Limb (tissue), 2 donors: ENCODE measurements around the gene ZSWIM8.
"Not testable (repeated sequence)": the region's sequence is repeated elsewhere in the genome, so short reads cannot be mapped to it uniquely, and the experiment has no call there.

Source experiments
- DNase-seq, 2 donors: peaks; one replicate each; pipeline ENCODE4 v3.0.0-alpha.2; 2016; ENCODE audit errors: extremely low spot score in 2 of 2

The ZSWIM8 gene

GRCh38 chr10:73795491-73795890 lies 10.1 kb downstream of the ZSWIM8 start:
- not testable (repeated sequence) for DNase-seq

DNA sequence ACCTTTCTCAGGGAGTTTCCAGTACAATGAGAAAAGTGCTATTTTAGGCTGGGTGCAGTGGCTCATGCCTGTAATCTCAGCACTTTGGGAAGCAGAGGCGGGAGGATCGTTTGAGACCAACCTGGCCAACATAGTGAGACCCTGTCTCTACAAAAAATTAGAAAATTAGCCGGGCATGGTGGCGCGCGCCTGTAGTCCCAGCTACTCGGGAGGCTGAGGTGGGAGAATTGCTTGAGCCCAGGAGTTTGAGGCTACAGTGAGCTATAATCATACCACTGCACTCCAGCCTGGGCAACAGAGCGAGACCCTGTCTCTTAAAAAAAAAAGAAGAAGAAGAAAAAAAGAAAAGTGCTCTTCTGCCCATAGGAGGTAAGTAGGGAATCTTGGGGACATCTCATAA lies 10.6 kb downstream of the ZSWIM8 start:
- not testable (repeated sequence) for DNase-seq

GRCh38 chr10:73796766-73797165 lies 11.4 kb downstream of the ZSWIM8 start:
- no peak for DNase-seq

GRCh38 chr10:73797324-73798025 lies 12.1 kb downstream of the ZSWIM8 start:
- no peak for DNase-seq

DNA sequence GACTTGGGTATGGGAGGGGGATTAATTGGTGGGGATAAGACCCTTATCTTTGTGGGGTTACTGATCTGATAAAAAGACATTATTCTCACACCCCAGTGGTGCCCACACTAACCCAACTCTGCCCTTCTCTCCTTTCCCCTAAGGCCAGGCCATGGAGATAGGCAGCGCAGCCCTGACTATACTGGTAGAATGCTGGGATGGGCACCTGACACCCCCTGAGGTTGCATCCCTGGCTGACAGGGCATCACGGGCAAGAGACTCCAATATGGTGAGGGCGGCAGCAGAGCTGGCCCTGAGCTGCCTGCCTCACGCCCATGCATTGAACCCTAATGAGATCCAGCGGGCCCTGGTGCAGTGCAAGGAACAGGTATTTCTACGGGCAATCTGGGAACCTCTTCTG lies 12.7 kb downstream of the ZSWIM8 start:
- no peak for DNase-seq

DNA sequence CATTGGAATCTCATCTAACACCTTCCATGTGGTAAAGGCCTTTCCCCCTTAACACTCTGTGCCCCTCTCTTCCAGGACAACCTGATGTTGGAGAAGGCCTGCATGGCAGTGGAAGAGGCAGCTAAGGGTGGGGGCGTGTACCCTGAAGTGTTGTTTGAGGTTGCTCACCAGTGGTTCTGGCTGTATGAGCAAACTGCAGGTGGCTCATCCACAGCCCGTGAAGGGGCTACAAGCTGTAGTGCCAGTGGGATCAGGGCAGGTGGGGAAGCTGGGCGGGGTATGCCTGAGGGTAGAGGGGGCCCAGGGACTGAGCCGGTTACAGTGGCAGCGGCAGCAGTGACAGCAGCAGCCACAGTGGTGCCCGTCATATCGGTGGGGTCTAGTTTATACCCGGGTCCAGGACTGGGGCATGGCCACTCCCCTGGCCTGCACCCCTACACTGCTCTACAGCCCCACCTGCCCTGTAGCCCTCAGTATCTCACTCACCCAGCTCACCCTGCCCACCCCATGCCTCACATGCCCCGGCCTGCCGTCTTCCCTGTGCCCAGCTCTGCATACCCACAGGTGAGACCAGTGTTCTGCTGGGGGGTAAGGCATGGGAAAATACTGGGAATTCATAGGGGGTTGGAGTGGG lies 13.6 kb downstream of the ZSWIM8 start:
- no peak for DNase-seq

DNA sequence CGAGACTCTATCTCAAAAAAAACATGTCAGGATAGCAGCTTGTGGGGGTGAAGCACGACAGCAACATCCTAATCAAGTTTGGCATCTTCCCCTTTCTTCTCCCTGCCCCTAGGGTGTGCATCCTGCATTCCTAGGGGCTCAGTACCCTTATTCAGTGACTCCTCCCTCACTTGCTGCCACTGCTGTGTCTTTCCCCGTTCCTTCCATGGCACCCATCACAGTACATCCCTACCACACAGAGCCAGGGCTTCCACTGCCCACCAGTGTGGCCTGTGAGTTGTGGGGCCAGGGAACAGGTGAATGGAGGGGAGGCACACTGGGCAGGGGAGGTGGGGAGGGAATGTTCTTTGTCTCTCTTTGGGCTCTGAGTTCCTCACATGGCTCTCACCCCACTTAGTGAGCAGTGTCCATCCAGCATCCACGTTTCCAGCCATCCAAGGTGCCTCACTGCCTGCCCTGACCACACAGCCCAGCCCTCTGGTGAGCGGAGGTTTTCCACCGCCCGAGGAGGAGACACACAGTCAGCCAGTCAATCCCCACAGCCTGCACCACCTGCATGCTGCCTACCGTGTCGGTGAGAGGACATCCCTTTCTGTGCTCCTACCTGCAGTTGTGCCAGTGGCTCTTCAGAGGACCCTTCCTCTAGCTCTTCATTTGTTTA lies 14.6 kb downstream of the ZSWIM8 start:
- no peak for DNase-seq

- DNase-seq, result no peak
Measured at GRCh38 chr10:73800560-73801252, 15.3 kb downstream of the ZSWIM8 start.

DNA sequence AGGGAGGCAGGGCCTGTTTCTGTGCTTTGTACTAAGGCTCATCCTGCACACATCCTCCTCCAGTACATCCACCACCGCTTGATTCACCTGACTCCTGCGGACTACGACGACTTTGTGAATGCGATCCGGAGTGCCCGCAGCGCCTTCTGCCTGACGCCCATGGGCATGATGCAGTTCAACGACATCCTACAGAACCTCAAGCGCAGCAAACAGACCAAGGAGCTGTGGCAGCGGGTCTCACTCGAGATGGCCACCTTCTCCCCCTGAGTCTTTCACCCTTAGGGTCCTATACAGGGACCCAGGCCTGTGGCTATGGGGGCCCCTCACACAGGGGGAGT lies 15.8 kb downstream of the ZSWIM8 start:
- DNase-seq, result no peak

DNA sequence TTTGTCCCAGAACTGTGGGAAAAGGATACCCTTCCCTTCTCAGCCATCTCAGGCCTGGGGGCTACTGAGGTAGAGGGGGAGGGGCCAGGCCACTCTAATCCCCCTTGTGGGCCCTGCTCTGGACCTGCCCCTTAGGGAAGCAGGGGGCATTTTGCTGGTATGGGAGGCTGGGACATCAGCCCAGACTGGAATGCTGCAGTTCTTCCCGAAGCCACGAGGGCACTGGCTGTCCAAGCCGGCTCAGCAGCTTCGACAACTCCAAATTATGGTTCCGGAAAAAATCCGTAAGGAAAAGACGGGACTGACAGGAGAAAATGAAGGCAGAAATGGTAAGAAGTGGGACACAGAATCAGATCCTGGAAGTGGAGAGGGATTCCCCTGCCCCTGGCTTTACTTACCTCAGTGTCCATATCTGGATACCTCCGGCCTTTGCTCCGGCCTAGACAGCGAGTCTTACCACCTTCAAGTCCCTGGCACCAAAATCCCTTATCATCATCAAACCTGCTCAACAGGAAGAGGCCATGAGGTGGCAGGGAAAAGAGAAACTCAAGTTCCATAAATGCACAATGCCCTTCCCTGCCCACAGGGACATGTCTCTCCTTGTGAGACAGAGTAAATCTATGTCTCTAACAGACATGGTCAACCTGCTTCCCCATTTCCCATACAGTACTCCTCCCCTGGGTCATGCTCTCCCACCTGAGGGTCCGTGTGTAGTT lies 17.0 kb downstream of the ZSWIM8 start:
- DNase-seq, result no peak

GRCh38 chr10:73803680-73804286 lies 18.4 kb downstream of the ZSWIM8 start:
- DNase-seq, result no peak

DNA sequence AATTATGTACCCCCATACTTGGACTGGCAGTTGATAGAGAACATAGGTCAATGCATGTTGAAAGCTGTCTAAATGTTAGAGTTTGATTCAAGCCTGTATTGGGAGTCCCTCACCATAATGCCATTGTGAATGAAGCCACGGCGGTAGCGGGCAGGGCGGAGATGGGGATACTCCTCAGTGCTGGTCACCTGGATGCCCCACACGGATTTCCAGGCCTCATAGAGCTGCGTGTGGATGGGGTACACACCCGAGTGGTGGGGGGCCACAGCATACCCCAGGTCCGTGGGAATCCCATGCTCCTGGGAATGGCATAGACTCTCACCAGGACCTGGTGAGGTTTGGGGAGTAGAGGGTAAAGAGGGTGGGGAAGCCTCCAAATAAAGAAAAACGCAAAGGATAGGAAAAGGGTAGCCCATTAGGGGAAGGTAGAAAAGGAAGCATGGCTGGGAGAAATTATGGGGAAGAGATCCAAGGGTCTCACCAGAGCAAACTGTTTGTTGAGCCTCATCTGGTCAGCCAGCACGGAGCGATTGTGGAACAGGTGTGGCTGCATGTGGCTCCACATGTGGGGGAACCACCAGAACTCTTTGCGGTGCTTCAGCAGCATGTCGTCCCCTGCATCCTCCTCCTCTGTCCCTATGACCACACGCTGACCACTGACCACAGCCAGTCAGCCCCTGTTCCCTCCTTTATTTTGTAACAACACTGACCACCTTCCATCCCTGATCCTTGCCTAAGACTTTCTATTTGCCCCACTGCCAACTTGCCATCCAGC lies 21.0 kb downstream of the ZSWIM8 start:
- DNase-seq, result no peak

- no peak for DNase-seq
Measured at GRCh38 chr10:73807471-73807870, 22.1 kb downstream of the ZSWIM8 start.

GRCh38 chr10:73808021-73808815 lies 22.8 kb downstream of the ZSWIM8 start:
- DNase-seq, result no peak

DNA sequence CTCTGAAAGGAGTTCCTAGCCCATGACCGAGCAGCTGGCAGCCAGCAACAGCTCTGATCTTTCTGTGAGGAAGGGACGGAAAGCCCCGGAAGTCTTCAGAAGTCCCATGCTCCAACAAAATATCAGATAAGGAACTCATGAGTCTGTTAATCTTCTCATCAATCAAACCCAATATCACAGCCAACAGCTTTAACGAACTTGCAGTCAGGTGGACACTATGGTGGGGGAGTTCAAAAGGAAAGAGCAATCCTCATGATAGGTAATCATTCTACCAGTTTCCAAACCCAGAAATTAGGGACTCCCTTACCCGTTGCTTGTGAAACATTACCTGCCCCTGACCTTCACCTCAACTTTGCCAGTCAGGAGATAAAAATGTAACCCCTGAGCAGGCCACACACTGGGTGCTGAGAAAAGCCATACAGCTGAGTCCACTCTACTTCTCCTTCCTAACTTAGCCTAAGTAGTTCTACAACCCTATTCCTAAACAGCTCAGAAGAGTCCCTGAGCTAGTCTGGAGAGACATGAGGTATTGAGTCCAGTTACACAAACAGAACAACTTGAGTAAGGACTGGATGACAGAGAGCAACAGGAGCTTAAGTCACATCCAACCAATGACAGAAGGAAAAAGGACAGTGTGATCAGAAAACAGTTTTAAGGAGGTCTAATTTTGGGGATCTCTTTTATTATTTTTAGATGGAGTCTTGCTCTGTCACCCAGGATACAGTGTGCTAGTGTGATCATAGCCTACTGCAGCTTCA lies 23.8 kb downstream of the ZSWIM8 start:
- DNase-seq, result no peak

DNA sequence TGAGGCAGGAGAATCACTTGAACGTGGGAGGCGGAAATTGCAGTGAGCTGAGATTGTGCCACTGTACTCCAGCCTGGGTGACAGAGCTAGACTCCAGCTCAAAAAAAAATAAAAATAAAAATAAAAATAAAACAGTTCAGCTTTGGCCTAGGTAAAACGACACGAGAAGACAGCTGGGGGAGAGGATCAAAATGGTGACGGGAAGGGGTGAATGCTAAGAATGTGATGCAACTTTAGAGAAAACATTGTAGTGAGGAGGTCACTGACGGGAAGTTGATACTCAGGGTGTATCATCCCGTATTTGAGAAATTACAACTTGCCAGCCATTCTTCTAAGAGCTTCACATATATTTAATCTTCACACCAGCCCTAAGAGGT lies 24.9 kb downstream of the ZSWIM8 start:
- no peak for DNase-seq

- DNase-seq, result peak in 1 of 2 donors; percentile 56
Measured at GRCh38 chr10:73810735-73811465, 25.5 kb downstream of the ZSWIM8 start.

- no peak for DNase-seq
Measured at GRCh38 chr10:73812657-73813056, 27.3 kb downstream of the ZSWIM8 start.
